ENCODE data around the gene KLHL29. TPM values are rescaled to one million over a fixed set of nuclear protein-coding genes. Genes with fewer than 3 reads are reported as not detected.

The KLHL29 gene
- total and polyA plus RNA-seq, 2 of the 13 experiments (the other 11 are each of a cell fraction or from before 2014, with no cell fraction given): 0.01 TPM; not detected in 1

DNA sequence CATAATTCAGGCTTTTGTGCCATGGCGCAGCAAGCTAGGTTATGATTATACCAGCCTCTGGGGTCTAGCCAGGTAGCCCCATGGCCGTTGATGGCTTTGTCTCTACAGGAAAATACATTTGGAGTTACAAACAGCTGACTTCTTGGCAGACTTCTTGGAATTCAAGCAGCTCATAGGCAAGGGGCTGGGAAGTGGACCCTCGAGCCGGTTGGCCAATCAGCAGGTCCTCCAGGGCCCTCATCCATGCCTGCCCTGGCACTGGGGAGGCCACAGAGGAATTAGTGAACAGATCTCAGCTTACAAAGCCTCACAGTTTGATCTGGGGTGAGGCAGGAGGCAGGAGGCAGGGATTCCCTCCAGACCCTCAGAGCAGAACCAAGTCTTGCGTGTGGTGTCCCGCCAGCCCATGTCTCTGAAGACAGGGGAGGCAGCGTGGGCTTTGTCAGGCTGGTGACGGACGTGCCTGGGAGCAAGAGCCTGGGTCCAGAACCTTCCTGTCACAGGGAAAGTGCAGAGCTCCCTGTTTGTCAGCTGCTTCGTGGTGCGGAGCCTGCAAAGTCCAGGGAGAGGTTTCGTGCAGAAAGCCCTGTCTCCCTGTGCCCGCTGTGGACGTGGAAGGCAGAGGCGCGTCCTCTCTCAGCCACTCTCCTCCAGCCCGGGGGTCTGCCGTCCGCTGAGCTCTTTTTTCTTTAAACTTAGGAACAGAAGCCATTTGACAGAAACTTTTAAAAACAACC lies 131.7 kb downstream of the KLHL29 start:
- FAIRE-seq (no peak), ATAC-seq (no peak), DNase-seq (ENCODE audit: low spot score) (no peak)
- intact Hi-C loops (cut with micrococcal nuclease; ENCODE audit: unreplicated experiment): no loop called here
- H3K79me2 ChIP-seq (ENCODE audit: insufficient read depth, low read length): no peaks in the 10 kb centered on the region
- H3K9me3 ChIP-seq (ENCODE audit: low read length): no peaks in the 10 kb centered on the region
- H3K27ac ChIP-seq (ENCODE audit: extremely low read length, insufficient read depth, low read length): no peak overlapping the region
- H3K27me3 ChIP-seq (ENCODE audit: control insufficient read depth in 1 of 2, insufficient read depth in 2 of 2, low read length in 2 of 2): peaks cover 0 to 28% of the 10 kb centered on the region in 2 experiments; a peak in 4 of 5 replicates
- POLR2A ChIA-PET: no interaction called here
- H2AFZ ChIP-seq (ENCODE audit: low read length): no peak overlapping the region
- H3K36me3 ChIP-seq (replicated peaks in 1 of 2; ENCODE audit: control insufficient read depth in 1 of 2, insufficient read depth in 2 of 2, low read length in 2 of 2): no peaks in the 10 kb centered on the region
- H4K20me1 ChIP-seq (ENCODE audit: insufficient read depth, low read length): no peaks in the 10 kb centered on the region
- in situ Hi-C loops (cut with HindIII; ENCODE audit: extremely low pct_ligation_motif_present, low pct_unique_long_range_greater_than_20kb): no loop called here
- no TSS peak for BruUV-seq (replicated peaks)
- no peak overlapping the region for H3K4me3 ChIP-seq (replicated peaks in 1 of 3; ENCODE audit: insufficient read depth in 1 of 3, low read depth in 2 of 3, low read length in 3 of 3)
- peaks cover 27% of the 10 kb centered on the region for H3K4me1 ChIP-seq (ENCODE audit: insufficient read depth, low read length)
- WGBS (ENCODE audit: low lambda C conversion rate): 66% methylated on average over 14 of the region's 19 CpGs
- no peak overlapping the region for H3K4me2 ChIP-seq (ENCODE audit: low read depth, low read length)
- TF ChIP-seq, protein P1, sequence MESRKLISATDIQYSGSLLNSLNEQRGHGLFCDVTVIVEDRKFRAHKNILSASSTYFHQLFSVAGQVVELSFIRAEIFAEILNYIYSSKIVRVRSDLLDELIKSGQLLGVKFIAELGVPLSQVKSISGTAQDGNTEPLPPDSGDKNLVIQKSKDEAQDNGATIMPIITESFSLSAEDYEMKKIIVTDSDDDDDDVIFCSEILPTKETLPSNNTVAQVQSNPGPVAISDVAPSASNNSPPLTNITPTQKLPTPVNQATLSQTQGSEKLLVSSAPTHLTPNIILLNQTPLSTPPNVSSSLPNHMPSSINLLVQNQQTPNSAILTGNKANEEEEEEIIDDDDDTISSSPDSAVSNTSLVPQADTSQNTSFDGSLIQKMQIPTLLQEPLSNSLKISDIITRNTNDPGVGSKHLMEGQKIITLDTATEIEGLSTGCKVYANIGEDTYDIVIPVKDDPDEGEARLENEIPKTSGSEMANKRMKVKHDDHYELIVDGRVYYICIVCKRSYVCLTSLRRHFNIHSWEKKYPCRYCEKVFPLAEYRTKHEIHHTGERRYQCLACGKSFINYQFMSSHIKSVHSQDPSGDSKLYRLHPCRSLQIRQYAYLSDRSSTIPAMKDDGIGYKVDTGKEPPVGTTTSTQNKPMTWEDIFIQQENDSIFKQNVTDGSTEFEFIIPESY (CRISPR knock-in tag; IDR thresholded peaks at IDR 0.05): no peak
- TF ChIP-seq, protein P2, sequence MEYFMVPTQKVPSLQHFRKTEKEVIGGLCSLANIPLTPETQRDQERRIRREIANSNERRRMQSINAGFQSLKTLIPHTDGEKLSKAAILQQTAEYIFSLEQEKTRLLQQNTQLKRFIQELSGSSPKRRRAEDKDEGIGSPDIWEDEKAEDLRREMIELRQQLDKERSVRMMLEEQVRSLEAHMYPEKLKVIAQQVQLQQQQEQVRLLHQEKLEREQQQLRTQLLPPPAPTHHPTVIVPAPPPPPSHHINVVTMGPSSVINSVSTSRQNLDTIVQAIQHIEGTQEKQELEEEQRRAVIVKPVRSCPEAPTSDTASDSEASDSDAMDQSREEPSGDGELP (IDR thresholded peaks at IDR 0.05; ENCODE audit: borderline replicate concordance, low read depth): no peak
- TF ChIP-seq, protein P3, sequence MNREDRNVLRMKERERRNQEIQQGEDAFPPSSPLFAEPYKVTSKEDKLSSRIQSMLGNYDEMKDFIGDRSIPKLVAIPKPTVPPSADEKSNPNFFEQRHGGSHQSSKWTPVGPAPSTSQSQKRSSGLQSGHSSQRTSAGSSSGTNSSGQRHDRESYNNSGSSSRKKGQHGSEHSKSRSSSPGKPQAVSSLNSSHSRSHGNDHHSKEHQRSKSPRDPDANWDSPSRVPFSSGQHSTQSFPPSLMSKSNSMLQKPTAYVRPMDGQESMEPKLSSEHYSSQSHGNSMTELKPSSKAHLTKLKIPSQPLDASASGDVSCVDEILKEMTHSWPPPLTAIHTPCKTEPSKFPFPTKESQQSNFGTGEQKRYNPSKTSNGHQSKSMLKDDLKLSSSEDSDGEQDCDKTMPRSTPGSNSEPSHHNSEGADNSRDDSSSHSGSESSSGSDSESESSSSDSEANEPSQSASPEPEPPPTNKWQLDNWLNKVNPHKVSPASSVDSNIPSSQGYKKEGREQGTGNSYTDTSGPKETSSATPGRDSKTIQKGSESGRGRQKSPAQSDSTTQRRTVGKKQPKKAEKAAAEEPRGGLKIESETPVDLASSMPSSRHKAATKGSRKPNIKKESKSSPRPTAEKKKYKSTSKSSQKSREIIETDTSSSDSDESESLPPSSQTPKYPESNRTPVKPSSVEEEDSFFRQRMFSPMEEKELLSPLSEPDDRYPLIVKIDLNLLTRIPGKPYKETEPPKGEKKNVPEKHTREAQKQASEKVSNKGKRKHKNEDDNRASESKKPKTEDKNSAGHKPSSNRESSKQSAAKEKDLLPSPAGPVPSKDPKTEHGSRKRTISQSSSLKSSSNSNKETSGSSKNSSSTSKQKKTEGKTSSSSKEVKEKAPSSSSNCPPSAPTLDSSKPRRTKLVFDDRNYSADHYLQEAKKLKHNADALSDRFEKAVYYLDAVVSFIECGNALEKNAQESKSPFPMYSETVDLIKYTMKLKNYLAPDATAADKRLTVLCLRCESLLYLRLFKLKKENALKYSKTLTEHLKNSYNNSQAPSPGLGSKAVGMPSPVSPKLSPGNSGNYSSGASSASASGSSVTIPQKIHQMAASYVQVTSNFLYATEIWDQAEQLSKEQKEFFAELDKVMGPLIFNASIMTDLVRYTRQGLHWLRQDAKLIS (CRISPR knock-in tag; IDR thresholded peaks at IDR 0.05): no peak
- TF ChIP-seq, protein P4, sequence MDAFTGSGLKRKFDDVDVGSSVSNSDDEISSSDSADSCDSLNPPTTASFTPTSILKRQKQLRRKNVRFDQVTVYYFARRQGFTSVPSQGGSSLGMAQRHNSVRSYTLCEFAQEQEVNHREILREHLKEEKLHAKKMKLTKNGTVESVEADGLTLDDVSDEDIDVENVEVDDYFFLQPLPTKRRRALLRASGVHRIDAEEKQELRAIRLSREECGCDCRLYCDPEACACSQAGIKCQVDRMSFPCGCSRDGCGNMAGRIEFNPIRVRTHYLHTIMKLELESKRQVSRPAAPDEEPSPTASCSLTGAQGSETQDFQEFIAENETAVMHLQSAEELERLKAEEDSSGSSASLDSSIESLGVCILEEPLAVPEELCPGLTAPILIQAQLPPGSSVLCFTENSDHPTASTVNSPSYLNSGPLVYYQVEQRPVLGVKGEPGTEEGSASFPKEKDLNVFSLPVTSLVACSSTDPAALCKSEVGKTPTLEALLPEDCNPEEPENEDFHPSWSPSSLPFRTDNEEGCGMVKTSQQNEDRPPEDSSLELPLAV (CRISPR knock-in tag; conservative IDR thresholded peaks at IDR 0.05; ENCODE audit: low read depth): no peak
- TF ChIP-seq ZSCAN31 (CRISPR knock-in tag; IDR thresholded peaks at IDR 0.05; ENCODE audit: low read depth) (no peak), ZNF367 (CRISPR knock-in tag; IDR thresholded peaks at IDR 0.05; ENCODE audit: borderline replicate concordance) (no peak), CHD2 (IDR thresholded peaks at IDR 0.05; ENCODE audit: low read depth, low read length) (no peak), ZNF781 (CRISPR knock-in tag; IDR thresholded peaks at IDR 0.05; ENCODE audit: borderline replicate concordance, not compliant biosample characterization) (no peak), ZNF75D (CRISPR knock-in tag; IDR thresholded peaks at IDR 0.05; ENCODE audit: borderline replicate concordance) (no peak)
- TF ChIP-seq, protein P5, sequence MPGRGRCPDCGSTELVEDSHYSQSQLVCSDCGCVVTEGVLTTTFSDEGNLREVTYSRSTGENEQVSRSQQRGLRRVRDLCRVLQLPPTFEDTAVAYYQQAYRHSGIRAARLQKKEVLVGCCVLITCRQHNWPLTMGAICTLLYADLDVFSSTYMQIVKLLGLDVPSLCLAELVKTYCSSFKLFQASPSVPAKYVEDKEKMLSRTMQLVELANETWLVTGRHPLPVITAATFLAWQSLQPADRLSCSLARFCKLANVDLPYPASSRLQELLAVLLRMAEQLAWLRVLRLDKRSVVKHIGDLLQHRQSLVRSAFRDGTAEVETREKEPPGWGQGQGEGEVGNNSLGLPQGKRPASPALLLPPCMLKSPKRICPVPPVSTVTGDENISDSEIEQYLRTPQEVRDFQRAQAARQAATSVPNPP (CRISPR knock-in tag; IDR thresholded peaks at IDR 0.05): no peak
- no peak overlapping the region for H3K9ac ChIP-seq (ENCODE audit: insufficient read depth, low read depth, low read length)
- CTCF ChIA-PET (ENCODE audit: low intra/inter-chr PET ratio, low total read pairs): no interaction called here

Measured in HepG2 (cell line).